Midbrain (tissue), 1 donor: ENCODE results near the gene NYNRIN.

Source experiments
- DNase-seq: peaks from one replicate; lab custom pipeline; 2025; lab: John Stamatoyannopoulos, UW

The NYNRIN gene

GRCh38 chr14:24415421-24416253, 16.8 kb downstream of the NYNRIN start:
- no peak for DNase-seq

GRCh38 chr14:24416254-24416931, 17.6 kb downstream of the NYNRIN start:
- no peak for DNase-seq

- no peak for DNase-seq
Observed at GRCh38 chr14:24416932-24417619, 18.3 kb downstream of the NYNRIN start.

GRCh38 chr14:24417832-24418491, 19.2 kb downstream of the NYNRIN start:
- no peak for DNase-seq

- no peak for DNase-seq
Observed at GRCh38 chr14:24418492-24418873, 19.7 kb downstream of the NYNRIN start.

- no peak for DNase-seq
Observed at GRCh38 chr14:24422261-24422660, 23.5 kb downstream of the NYNRIN start.

GRCh38 chr14:24422694-24423601, 24.1 kb downstream of the NYNRIN start:
- DNase-seq: no peak

GRCh38 chr14:24425704-24426103, 26.9 kb downstream of the NYNRIN start:
- no peak for DNase-seq

- DNase-seq: no peak
Observed at GRCh38 chr14:24426150-24426911, 27.5 kb downstream of the NYNRIN start.

- no peak for DNase-seq
Observed at GRCh38 chr14:24426912-24427536, 28.2 kb downstream of the NYNRIN start.

GRCh38 chr14:24427537-24428508, 29.0 kb downstream of the NYNRIN start:
- no peak for DNase-seq

- no peak for DNase-seq
Observed at GRCh38 chr14:24428628-24429394, 30.0 kb downstream of the NYNRIN start.

GRCh38 chr14:24429395-24430142, 30.8 kb downstream of the NYNRIN start, which contains the start of the genes CBLN3 and KHNYN:
Gene CBLN3 (minus strand): TSS chr14:24429668. CDS start chr14:24429054, 614 bp downstream.
Gene KHNYN (plus strand): TSS chr14:24429954. CDS start chr14:24430731, 777 bp downstream.
- DNase-seq: peak; percentile 74

- peak; percentile 65 for DNase-seq
Observed at GRCh38 chr14:24430143-24430681, 31.4 kb downstream of the NYNRIN start.

- no peak for DNase-seq
Observed at GRCh38 chr14:24430682-24431568, 32.1 kb downstream of the NYNRIN start.
